H9 (cell line): ENCODE results near the gene RLN3. TPM values are rescaled to one million over a fixed set of nuclear protein-coding genes. Genes with fewer than 3 reads are reported as not detected.

Experiments
- DNase-seq: peaks from one replicate; pipeline ENCODE4 v3.0.0-alpha.2; 2017
- H2AFZ ChIP-seq: one replicate; pipeline ENCODE4 v1.6.1; 2013; ENCODE audit warnings: mild to moderate bottlenecking, low read length, control low read depth, moderate library complexity
- H2AK5ac ChIP-seq: 2 replicates; pipeline ENCODE4 v1.6.1; 2013; ENCODE audit warnings: low read length, control low read depth, mixed read lengths; ENCODE audit not compliant: insufficient read length
- H2BK120ac ChIP-seq: one replicate; pipeline ENCODE4 v1.6.1; 2013; ENCODE audit warnings: low read depth, mild to moderate bottlenecking, low read length, control low read depth, inconsistent platforms; ENCODE audit not compliant: poor library complexity, severe bottlenecking
- H2BK12ac ChIP-seq: 2 replicates; pipeline ENCODE4 v1.6.1; 2013; ENCODE audit warnings: low read length, control low read depth, mixed read lengths, low read depth; ENCODE audit not compliant: insufficient read length
- H2BK15ac ChIP-seq: 2 replicates; pipeline ENCODE4 v1.6.1; 2013; ENCODE audit warnings: low read depth, low read length, control low read depth
- H2BK20ac ChIP-seq: one replicate; pipeline ENCODE4 v1.6.1; 2013; ENCODE audit warnings: low read depth, mild to moderate bottlenecking, low read length, control low read depth, inconsistent platforms; ENCODE audit not compliant: poor library complexity, severe bottlenecking
- H2BK5ac ChIP-seq: 2 replicates; pipeline ENCODE4 v1.6.1; 2013; ENCODE audit warnings: low read length, control low read depth, mixed read lengths; ENCODE audit not compliant: insufficient read length
- H3K14ac ChIP-seq: 2 replicates; pipeline ENCODE4 v1.6.1; 2013; ENCODE audit warnings: low read length, control low read depth; ENCODE audit not compliant: insufficient read depth
- H3K18ac ChIP-seq: 2 replicates; pipeline ENCODE4 v1.6.1; 2013; ENCODE audit warnings: low read depth, mild to moderate bottlenecking, mixed read lengths, low read length, control low read depth; ENCODE audit not compliant: insufficient read length
- H3K23ac ChIP-seq: 2 replicates; pipeline ENCODE4 v1.6.1; 2013; ENCODE audit warnings: low read length, control low read depth, mixed read lengths, low read depth; ENCODE audit not compliant: insufficient read length
- H3K23me2 ChIP-seq: 2 replicates; pipeline ENCODE4 v1.6.1; 2013; ENCODE audit warnings: low read depth, mild to moderate bottlenecking, mixed read lengths, low read length, control low read depth; ENCODE audit not compliant: insufficient read length, poor library complexity, severe bottlenecking
- H3K27ac ChIP-seq: 2 replicates; pipeline ENCODE4 v1.5.1; 2013; ENCODE audit warnings: low read length, control low read depth, mixed read lengths, low read depth; ENCODE audit not compliant: insufficient read length
- H3K27me3 ChIP-seq: 2 replicates; pipeline ENCODE4 v1.6.1; 2013; ENCODE audit warnings: low read length, control low read depth, inconsistent platforms; ENCODE audit not compliant: insufficient read depth
- H3K4ac ChIP-seq: 2 replicates; pipeline ENCODE4 v1.6.1; 2013; ENCODE audit warnings: low read depth, mild to moderate bottlenecking, control low read depth, inconsistent platforms, low read length, moderate library complexity
- H3K4me1 ChIP-seq: 2 replicates; pipeline ENCODE4 v1.6.1; 2013; ENCODE audit warnings: low read length, control low read depth, inconsistent platforms; ENCODE audit not compliant: insufficient read depth
- H3K4me2 ChIP-seq: 2 replicates; pipeline ENCODE4 v1.6.1; 2013; ENCODE audit warnings: low read length, control low read depth, mixed read lengths; ENCODE audit not compliant: insufficient read length, insufficient read depth
- H3K56ac ChIP-seq: 2 replicates; pipeline ENCODE4 v1.6.1; 2013; ENCODE audit warnings: low read depth, mild to moderate bottlenecking, mixed read lengths, low read length, control low read depth; ENCODE audit not compliant: insufficient read length
- H3K79me1 ChIP-seq: 2 replicates; pipeline ENCODE4 v1.6.1; 2013; ENCODE audit warnings: low read depth, mild to moderate bottlenecking, moderate library complexity, low read length, control low read depth, inconsistent platforms; ENCODE audit not compliant: insufficient read depth, poor library complexity, severe bottlenecking
- H3K79me2 ChIP-seq: 2 replicates; pipeline ENCODE4 v1.6.1; 2013; ENCODE audit warnings: low read length, control low read depth, inconsistent platforms; ENCODE audit not compliant: insufficient read depth
- H3K9ac ChIP-seq: 2 replicates; pipeline ENCODE4 v1.6.1; 2013; ENCODE audit warnings: low read length, control low read depth, mixed read lengths; ENCODE audit not compliant: insufficient read length; ENCODE audit errors: extremely low read depth
- H3K9me3 ChIP-seq: one replicate; pipeline ENCODE4 v1.6.1; 2013; ENCODE audit warnings: low read depth, low read length, inconsistent platforms; ENCODE audit not compliant: control insufficient read depth
- H3T11ph ChIP-seq: one replicate; pipeline ENCODE4 v1.6.1; 2013; ENCODE audit warnings: mild to moderate bottlenecking, low read length, control low read depth, inconsistent platforms
- H4K20me1 ChIP-seq: one replicate; pipeline ENCODE4 v1.6.1; 2013; ENCODE audit not compliant: control insufficient read depth, insufficient read length, insufficient read depth
- H4K5ac ChIP-seq: 2 replicates; pipeline ENCODE4 v1.6.1; 2013; ENCODE audit warnings: low read depth, mild to moderate bottlenecking, mixed read lengths, low read length, control low read depth; ENCODE audit not compliant: insufficient read length
- H4K8ac ChIP-seq: replicated peaks from 2 replicates; pipeline ENCODE4 v1.6.1; 2013; ENCODE audit warnings: low read length, control low read depth, mixed read lengths, low read depth; ENCODE audit not compliant: insufficient read length
- H4K91ac ChIP-seq: 2 replicates; pipeline ENCODE4 v1.6.1; 2013; ENCODE audit warnings: low read depth, mild to moderate bottlenecking, moderate library complexity, mixed read lengths, low read length, control low read depth; ENCODE audit not compliant: insufficient read length
- H3K27ac Mint-ChIP-seq, 3 experiments: 2 replicates in 2 of 3; 3 replicates in 1 of 3; pipeline ENCODE4 v1.8.0; 2020 to 2021; ENCODE audit warnings: mixed read lengths in 3 of 3, mild to moderate bottlenecking in 1 of 3, moderate library complexity in 1 of 3
- H3K27me3 Mint-ChIP-seq: 2 replicates; pipeline ENCODE4 v1.8.0; 2021; ENCODE audit warnings: low read depth, mild to moderate bottlenecking, moderate library complexity, mixed read lengths
- H3K36me3 Mint-ChIP-seq, 3 experiments: 2 replicates in 2 of 3; 3 replicates in 1 of 3; pipeline ENCODE4 v1.8.0; 2020 to 2021; ENCODE audit warnings: low read depth in 3 of 3, mixed read lengths in 3 of 3; ENCODE audit not compliant: insufficient read depth in 1 of 3
- H3K4me1 Mint-ChIP-seq, 2 experiments: 2 replicates each; pipeline ENCODE4 v1.8.0; 2020; ENCODE audit warnings: mixed read lengths in 2 of 2
- H3K4me3 Mint-ChIP-seq, 2 experiments: 2 replicates in 1 of 2; 3 replicates in 1 of 2; pipeline ENCODE4 v1.8.0; 2020 to 2021; ENCODE audit warnings: mild to moderate bottlenecking in 2 of 2, mixed read lengths in 2 of 2, moderate library complexity in 1 of 2
- H3K9me3 Mint-ChIP-seq, 2 experiments: 2 replicates in 1 of 2; 3 replicates in 1 of 2; pipeline ENCODE4 v1.8.0; 2020; ENCODE audit warnings: mild to moderate bottlenecking in 2 of 2, mixed read lengths in 2 of 2, moderate library complexity in 1 of 2
- WGBS: extraction: QIAGEN DNeasy Blood & Tissue Kit; methylation state at CpG from one replicate; pipeline ENCODE4 v1.1.7; 2013; ENCODE audit warnings: missing lambda C conversion rate, low lambda C conversion rate, mixed read lengths; ENCODE audit not compliant: insufficient read length; ENCODE audit errors: extremely low coverage; 5-methylcytosine and 5-hydroxymethylcytosine counted together
- total RNA-seq: library from RNA; stranded (reverse); gene quantifications from 2 replicates; pipeline ENCODE4 v1.2.1, GENCODE V29; 2021
- TF ChIP-seq, protein P1 (sequence below): fragments of 200-600 bp; sonication (generic); conservative IDR thresholded peaks from 3 replicates; pipeline ENCODE4 v1.8.0; 2021; ENCODE audit warnings: antibody characterized with exemption, mild to moderate bottlenecking

RLN3 gene
- total RNA-seq, 1 experiment from 2014 or later = not detected

DNA sequence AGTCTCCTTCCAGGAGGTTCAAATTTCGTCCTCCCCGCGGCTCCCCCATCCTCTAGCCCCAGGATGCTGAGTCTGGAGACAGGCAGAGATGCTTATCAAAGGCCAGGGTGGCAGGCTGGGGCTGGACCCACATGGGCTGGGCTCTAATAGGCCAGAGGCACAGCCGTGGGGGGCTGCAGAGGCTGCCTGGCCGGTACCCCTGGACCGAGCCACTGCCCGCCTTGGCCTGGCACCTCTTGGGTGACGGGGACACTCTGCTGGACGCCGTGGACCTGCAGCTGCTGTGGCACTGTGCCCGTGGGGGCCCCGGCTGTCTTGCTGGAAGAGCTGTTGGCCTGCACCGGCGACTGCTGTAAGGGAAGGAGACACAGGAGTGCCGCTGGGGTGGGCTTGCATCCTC is 47.6 kb upstream of the RLN3 start:
- Histone ChIP-seq H2AK5ac (no peak overlapping the region), H2BK12ac (no peak overlapping the region), H3K4me2 (no peak overlapping the region), H4K8ac (no peak overlapping the region), H3K14ac (no peak overlapping the region), H3K4ac (no peak overlapping the region), H4K20me1 (no peaks in the 10 kb centered on the region), H3K9ac (no peak overlapping the region), H3K9me3 (no peaks in the 10 kb centered on the region), H3K23ac (no peak overlapping the region), H2BK120ac (no peak overlapping the region), H3K79me1 (no peaks in the 10 kb centered on the region), H3K27ac (no peak overlapping the region), H4K91ac (no peak overlapping the region), H3K56ac (no peak overlapping the region), H3K4me1 (peaks cover under 1% of the 10 kb centered on the region; the same call in 1 of the 2 replicates), H3K79me2 (no peaks in the 10 kb centered on the region), H2BK15ac (no peak overlapping the region), H4K5ac (no peak overlapping the region), H3K18ac (no peak overlapping the region), H2BK5ac (no peak overlapping the region), H2AFZ (no peak overlapping the region), H3K23me2 (no peaks in the 10 kb centered on the region), H3T11ph (no peak overlapping the region), H3K27me3 (no peaks in the 10 kb centered on the region), H2BK20ac (no peak overlapping the region)
- Mint-ChIP-seq H3K4me1 (peaks cover 17 to 29% of the 10 kb centered on the region in 2 experiments), H3K4me3 (no peak overlapping the region; a peak in 1 of 5 replicates), H3K27me3 (no peaks in the 10 kb centered on the region), H3K27ac (no peak overlapping the region), H3K36me3 (peaks cover 0 to 13% (median 6%) of the 10 kb centered on the region in 3 experiments; a peak in 4 of 7 replicates), H3K9me3 (no peaks in the 10 kb centered on the region; a peak in 1 of 5 replicates)
- TF ChIP-seq, protein P1, sequence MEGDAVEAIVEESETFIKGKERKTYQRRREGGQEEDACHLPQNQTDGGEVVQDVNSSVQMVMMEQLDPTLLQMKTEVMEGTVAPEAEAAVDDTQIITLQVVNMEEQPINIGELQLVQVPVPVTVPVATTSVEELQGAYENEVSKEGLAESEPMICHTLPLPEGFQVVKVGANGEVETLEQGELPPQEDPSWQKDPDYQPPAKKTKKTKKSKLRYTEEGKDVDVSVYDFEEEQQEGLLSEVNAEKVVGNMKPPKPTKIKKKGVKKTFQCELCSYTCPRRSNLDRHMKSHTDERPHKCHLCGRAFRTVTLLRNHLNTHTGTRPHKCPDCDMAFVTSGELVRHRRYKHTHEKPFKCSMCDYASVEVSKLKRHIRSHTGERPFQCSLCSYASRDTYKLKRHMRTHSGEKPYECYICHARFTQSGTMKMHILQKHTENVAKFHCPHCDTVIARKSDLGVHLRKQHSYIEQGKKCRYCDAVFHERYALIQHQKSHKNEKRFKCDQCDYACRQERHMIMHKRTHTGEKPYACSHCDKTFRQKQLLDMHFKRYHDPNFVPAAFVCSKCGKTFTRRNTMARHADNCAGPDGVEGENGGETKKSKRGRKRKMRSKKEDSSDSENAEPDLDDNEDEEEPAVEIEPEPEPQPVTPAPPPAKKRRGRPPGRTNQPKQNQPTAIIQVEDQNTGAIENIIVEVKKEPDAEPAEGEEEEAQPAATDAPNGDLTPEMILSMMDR = no peak
- DNase-seq = no peak
- WGBS = no CpG with 5 or more reads among the region's 15 CpGs
